ENCODE data around the gene AMELY.

GRCh38 chrY:6907591-6907990, 4.0 kb downstream of the AMELY start:
- TF ChIP-seq CTCF (conservative IDR thresholded peaks at IDR 0.05), result no peak
- no peak for TF ChIP-seq EZH2 (IDR thresholded peaks at IDR 0.05; ENCODE audit: low read depth)
